HG02840 (cell line): ENCODE results near the gene CACNA2D2.

Experiments used
- ATAC-seq: cut with Tn5 transposase; IDR thresholded peaks from one replicate; pipeline ENCODE4 v1.9.1; 2021; ENCODE audit warnings: mild to moderate bottlenecking, moderate library complexity, moderate number of reproducible peaks; ENCODE audit not compliant: unreplicated experiment, low FRiP score

The CACNA2D2 gene

GRCh38 chr3:50408443-50408944 is 94.9 kb downstream of the CACNA2D2 start:
- ATAC-seq, result no peak

- ATAC-seq, result no peak
These were observed 96.9 kb downstream of the CACNA2D2 start for GRCh38 chr3:50406487-50406886.

GRCh38 chr3:50405249-50405648 is 98.2 kb downstream of the CACNA2D2 start:
- ATAC-seq, result no peak

- ATAC-seq, result no peak
These were observed 101.3 kb downstream of the CACNA2D2 start for GRCh38 chr3:50401978-50402595.

GRCh38 chr3:50396502-50396901 is 106.9 kb downstream of the CACNA2D2 start:
- ATAC-seq, result no peak

GRCh38 chr3:50395070-50395860 is 108.2 kb downstream of the CACNA2D2 start:
- no peak for ATAC-seq

GRCh38 chr3:50393061-50393460 is 110.4 kb downstream of the CACNA2D2 start:
- ATAC-seq, result no peak

GRCh38 chr3:50392101-50392715 is 111.2 kb downstream of the CACNA2D2 start:
- no peak for ATAC-seq

- ATAC-seq, result no peak
These were observed 112.8 kb downstream of the CACNA2D2 start for GRCh38 chr3:50390508-50391224.

GRCh38 chr3:50389414-50389767 is 114.0 kb downstream of the CACNA2D2 start:
- ATAC-seq, result no peak

GRCh38 chr3:50388720-50389413 is 114.6 kb downstream of the CACNA2D2 start:
- no peak for ATAC-seq

- ATAC-seq, result no peak
These were observed 115.3 kb downstream of the CACNA2D2 start for GRCh38 chr3:50388016-50388719.

- ATAC-seq, result no peak
These were observed 117.7 kb downstream of the CACNA2D2 start for GRCh38 chr3:50385754-50386153.

- no peak for ATAC-seq
These were observed 119.7 kb downstream of the CACNA2D2 start for GRCh38 chr3:50383750-50384149.

GRCh38 chr3:50382722-50383121 is 120.7 kb downstream of the CACNA2D2 start:
- no peak for ATAC-seq

GRCh38 chr3:50381383-50381782 is 122.1 kb downstream of the CACNA2D2 start:
- ATAC-seq, result no peak

- ATAC-seq, result no peak
These were observed 122.9 kb downstream of the CACNA2D2 start for GRCh38 chr3:50380405-50381085.

GRCh38 chr3:50378757-50379156 is 124.7 kb downstream of the CACNA2D2 start:
- no peak for ATAC-seq

- no peak for ATAC-seq
These were observed 125.4 kb downstream of the CACNA2D2 start for GRCh38 chr3:50378024-50378423.
